ENCODE measurements around the gene CDK5.

DNA sequence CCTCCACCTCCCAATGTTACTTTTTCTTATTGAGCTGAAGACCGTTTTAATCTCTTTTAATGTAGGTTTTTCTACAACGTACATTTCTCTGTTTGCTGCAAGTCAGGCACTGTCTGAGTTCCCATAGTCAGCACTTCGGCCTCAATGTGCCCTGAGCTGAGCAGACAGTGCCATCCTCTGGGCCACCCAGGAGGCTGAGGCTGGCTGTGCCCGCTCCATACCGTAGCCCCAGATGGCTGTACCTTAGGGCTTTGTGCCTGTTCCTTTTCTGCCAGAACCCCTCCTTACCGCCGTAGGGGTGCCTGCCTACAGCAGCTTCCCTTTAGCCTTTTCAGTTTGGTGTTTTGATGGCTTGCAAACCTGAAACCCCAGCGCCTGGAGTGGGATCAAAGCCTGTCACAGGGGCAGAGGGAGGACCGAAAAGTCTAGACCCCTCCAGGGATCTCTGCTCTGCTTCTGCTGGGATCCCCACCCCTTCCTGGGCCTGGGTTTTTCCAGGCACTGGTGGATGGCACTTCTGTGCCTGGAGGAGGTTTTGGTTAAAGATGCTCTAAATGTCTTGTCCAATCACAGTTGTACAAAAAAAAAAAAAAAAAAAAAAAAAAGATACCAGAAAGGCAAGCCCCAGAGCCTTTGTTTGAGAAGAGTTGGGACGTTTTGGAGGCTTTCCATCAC, 37.6 kb upstream of the CDK5 start:
- TF ChIP-seq POLR2A (IDR thresholded peaks at IDR 0.05; ENCODE audit: low read depth, low read length) (no peak), POLR2AphosphoS5 (IDR thresholded peaks at IDR 0.05; ENCODE audit: low read depth, low read length) (no peak), TAF1 (IDR thresholded peaks at IDR 0.05; ENCODE audit: low read depth, low read length) (no peak), PAX5 (IDR thresholded peaks at IDR 0.05; ENCODE audit: insufficient read depth, low read length, severe bottlenecking) (no peak), POU2F2 (IDR thresholded peaks at IDR 0.05; ENCODE audit: low read depth, low read length) (no peak)
